HG03558 (cell line): Measurements from ENCODE around the gene FOXN3.

ENCODE experiments used
- ATAC-seq: cut with Tn5 transposase; IDR thresholded peaks from one replicate; pipeline ENCODE4 v1.9.1; 2021; ENCODE audit warnings: moderate number of reproducible peaks; ENCODE audit not compliant: unreplicated experiment; ENCODE audit errors: extremely low read depth

FOXN3 gene

GRCh38 chr14:89415159-89415558 is 1.9 kb downstream of the FOXN3 start:
- ATAC-seq = no peak

GRCh38 chr14:89411976-89412375 is 5.1 kb downstream of the FOXN3 start:
- no peak for ATAC-seq

- no peak for ATAC-seq
These were observed 7.1 kb downstream of the FOXN3 start for GRCh38 chr14:89409961-89410360.

GRCh38 chr14:89408907-89409700 is 7.9 kb downstream of the FOXN3 start:
- ATAC-seq = no peak

DNA sequence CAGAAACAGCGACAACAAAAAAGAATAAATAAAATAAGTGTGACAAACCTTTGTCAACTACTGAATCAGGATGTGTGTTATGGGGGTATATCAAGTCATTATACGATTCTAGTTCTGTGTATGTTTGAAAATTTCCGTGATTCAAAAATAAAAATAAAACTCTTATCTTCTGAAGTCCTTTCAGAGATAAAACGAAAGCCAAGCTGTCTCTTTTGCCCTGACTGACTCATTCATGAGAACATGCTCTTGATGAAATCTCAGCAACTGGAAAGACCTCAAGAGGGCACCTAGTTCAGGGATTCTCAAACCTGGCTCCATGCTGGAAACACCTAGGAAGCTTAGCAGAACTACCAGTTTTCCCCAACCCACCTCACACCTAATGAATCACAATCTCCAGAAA is 9.2 kb downstream of the FOXN3 start:
- ATAC-seq = no peak

DNA sequence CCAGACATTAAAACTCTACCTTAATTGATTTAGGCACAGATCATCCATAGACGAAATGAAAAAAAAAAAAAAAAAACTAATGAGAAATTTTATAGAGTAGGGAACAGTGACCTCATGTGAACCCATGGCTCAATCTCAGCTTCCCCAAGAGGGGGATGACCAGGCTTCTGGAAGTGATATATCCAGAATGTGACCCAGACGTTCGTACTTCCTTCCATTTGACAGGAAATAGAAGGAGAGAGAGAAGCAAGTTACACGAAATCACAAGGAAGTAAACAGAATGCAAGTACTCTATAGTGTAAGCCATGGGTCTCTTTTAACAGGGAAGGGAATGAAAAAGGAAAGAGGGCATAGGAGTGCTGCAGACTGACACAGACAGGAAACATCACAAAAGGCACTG is 10.1 kb downstream of the FOXN3 start:
- ATAC-seq = no peak

DNA sequence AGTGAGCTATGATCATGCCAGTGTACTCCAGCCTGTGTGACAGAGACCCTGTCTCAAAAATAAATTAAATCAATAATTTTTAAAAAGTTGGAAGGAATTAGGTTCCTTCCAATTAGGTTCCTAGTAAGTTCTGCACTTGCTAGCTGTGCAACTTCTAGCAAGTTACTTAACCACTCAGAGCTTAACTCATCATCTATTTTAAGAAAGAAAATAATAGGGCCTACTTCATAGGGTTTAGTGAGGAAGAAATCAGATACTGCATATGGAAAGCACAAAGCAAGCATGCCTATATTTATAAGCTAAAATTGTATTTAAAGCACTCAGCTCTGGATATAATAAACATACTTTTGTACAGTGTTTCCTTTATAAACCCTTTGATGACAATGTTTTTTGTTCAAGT is 10.7 kb downstream of the FOXN3 start:
- no peak for ATAC-seq

DNA sequence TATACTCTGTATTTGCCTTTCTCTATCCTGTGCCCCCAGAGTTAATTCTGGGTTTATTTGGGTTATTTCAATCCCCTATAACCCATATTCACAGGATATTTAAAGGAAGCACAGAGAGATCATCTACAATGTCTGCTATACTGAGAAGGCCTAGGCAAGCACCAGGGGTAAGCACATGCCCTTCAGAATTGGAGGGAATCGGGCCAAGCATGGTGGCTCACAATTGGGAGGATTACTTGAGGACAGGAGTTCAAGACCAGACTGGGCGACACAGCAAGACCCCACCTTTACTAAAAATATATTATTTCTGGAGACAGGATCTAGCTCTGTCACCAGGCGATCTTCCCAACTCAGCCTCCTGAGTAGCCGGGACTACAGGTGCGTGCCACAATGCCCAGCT is 11.3 kb downstream of the FOXN3 start:
- ATAC-seq = no peak

- ATAC-seq = no peak
These were observed 14.7 kb downstream of the FOXN3 start for GRCh38 chr14:89402363-89402762.

DNA sequence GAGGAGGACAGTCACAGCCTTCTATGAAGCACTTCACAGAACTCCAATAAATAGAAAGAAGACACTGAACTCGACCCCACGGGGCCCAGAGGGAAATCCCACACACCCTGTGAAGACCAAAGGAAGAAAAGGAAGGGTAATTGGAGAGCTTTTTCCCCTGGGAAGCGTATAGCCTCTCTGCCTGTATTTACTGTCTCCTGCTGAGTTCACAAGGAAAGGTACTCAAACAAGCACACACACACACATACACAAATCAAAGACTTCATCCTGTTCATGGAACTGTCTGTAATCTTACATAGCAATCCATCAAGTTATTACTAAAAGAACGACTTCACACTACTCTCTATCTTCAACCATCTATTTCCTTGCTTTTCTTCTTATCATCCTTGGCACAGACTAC is 15.3 kb downstream of the FOXN3 start:
- ATAC-seq = no peak

- no peak for ATAC-seq
These were observed 15.8 kb downstream of the FOXN3 start for GRCh38 chr14:89401241-89401640.

- ATAC-seq = no peak
These were observed 16.5 kb downstream of the FOXN3 start for GRCh38 chr14:89400529-89400928.

GRCh38 chr14:89399594-89400068 is 17.4 kb downstream of the FOXN3 start:
- ATAC-seq = no peak

DNA sequence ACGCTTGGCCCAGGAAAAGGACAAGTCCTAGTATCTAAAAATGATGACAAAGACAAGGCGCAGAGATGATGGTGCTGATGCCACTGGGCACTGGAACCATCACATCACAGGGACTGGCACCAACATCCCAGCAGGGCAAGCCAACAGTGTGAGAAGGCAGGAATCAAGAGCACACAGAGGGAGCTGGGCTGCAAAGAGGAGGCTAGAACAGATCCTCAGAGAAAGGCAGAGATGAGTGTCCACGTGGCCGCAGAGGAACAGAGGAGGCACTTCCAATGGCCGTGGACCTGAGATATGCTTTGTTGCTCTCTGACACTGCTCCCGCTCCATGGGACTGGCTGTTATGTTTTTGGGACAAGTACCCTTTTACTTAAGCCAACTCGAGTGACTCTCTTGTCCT is 17.9 kb downstream of the FOXN3 start:
- no peak for ATAC-seq

- no peak for ATAC-seq
These were observed 19.3 kb downstream of the FOXN3 start for GRCh38 chr14:89397569-89398230.

GRCh38 chr14:89394972-89395371 is 22.1 kb downstream of the FOXN3 start:
- no peak for ATAC-seq

DNA sequence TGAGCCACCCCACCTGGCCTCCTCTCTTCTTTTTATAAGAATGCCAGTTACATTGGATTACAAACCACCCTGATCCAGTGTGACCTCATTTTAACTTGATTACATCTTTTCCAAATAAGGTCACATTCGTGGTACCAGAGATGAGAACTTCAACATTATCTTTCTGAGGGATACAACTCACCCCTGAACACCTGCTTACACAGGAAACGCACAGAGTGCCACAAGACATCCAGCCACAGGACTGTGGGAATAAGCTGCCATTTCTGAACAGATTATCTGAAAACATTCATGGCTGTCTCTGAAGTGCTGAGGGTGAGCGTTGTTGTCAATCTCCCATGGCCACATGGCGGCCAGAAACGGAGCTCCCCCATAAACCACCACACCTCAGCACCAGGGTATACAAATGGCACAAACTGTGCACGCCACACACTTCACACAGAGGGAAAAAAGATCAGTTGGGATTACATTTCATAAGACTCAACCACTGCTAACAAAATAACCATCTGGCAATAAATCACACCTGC is 23.7 kb downstream of the FOXN3 start:
- no peak for ATAC-seq

DNA sequence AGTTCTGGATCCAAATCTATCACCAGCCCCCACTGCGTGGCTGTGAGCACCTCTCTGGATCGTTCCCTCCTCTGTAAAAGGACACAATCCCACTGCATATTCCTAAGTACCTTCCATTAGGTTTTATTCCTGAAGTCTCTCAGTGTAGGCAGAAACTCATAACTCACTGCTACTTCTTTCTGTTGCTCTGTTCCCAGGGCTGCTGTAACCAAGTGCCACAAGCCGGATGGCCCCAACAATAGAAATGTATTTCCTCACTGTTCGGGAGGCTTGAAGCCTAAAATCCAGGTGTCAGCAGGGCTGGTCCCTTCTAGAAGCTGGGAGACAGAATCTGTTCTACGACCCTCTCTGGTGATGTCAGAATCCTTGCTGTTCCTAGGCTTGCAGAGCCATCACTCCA is 24.9 kb downstream of the FOXN3 start:
- no peak for ATAC-seq

GRCh38 chr14:89391556-89391955 is 25.5 kb downstream of the FOXN3 start:
- ATAC-seq = no peak

DNA sequence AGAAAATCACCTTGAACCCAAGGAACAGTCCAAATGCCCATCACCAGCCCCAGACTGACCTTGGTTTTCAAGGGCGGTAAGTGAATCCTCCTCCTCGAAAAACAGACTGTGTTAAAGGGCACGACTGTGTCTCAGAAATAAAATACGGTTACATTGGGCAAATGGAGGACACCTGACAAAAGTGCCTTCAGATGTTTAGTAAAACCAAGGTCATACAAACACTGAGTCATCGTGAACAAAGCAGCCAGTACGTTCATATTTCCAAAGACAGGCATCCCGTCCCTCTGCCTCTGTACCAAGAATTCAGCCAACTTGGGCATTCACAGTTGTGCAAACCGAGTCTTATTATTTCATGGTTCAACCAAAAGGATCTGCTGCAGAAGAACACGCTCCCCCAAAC is 25.9 kb downstream of the FOXN3 start:
- no peak for ATAC-seq

GRCh38 chr14:89388853-89389252 is 28.2 kb downstream of the FOXN3 start:
- ATAC-seq = no peak
